Activated CD8-positive, alpha-beta T cell treated with anti-CD3 and anti-CD28 coated beads, Interleukin-2, amount 10 ng/mL, durations not matched to agents 7 days and 5 days (primary cell): ENCODE data around the gene SKIL. TPM values are rescaled to one million over a fixed set of nuclear protein-coding genes. Genes with fewer than 3 reads are reported as not detected.

Experiments used
- ATAC-seq: fragments of 150-1000 bp; cut with Tn5 transposase; one replicate; pipeline ENCODE4 v1.10.0; 2021; ENCODE audit warnings: moderate library complexity
- CTCF ChIA-PET: fragments of 350-600 bp; sonication (Branson Sonifier 250); formaldehyde crosslinking; loops from one replicate; lab custom pipeline; 2021; ENCODE audit warnings: antibody characterized with exemption; lab: Charles Lee
- POLR2A ChIA-PET: fragments of 350-600 bp; sonication (Branson Sonifier 250); formaldehyde crosslinking; loops from one replicate; lab custom pipeline; 2021; ENCODE audit warnings: antibody characterized with exemption; lab: Charles Lee
- DNase-seq: peaks from one replicate; pipeline ENCODE4 v3.0.0-alpha.2; 2020
- H3K27ac Mint-ChIP-seq: one replicate; pipeline ENCODE4 v1.8.0; 2021; ENCODE audit warnings: mild to moderate bottlenecking, mixed read lengths
- H3K27me3 Mint-ChIP-seq: one replicate; pipeline ENCODE4 v1.8.0; 2021; ENCODE audit warnings: low read depth, mixed read lengths
- H3K36me3 Mint-ChIP-seq: one replicate; pipeline ENCODE4 v1.8.0; 2021; ENCODE audit warnings: low read depth, mixed read lengths
- H3K4me1 Mint-ChIP-seq: one replicate; pipeline ENCODE4 v1.8.0; 2021; ENCODE audit warnings: low read depth, mixed read lengths
- H3K4me3 Mint-ChIP-seq: one replicate; pipeline ENCODE4 v1.8.0; 2021; ENCODE audit warnings: mild to moderate bottlenecking, mixed read lengths
- H3K9me3 Mint-ChIP-seq: one replicate; pipeline ENCODE4 v1.8.0; 2022; ENCODE audit warnings: mixed read lengths; ENCODE audit not compliant: insufficient read depth
- total RNA-seq, 2 experiments: library from RNA; stranded (reverse); gene quantifications; one replicate each; pipeline ENCODE4 v1.2.3, GENCODE V29; 2021

Gene SKIL
- total RNA-seq, 2 experiments from 2014 or later = 6.7 to 6.9 TPM

GRCh38 chr3:170367797-170368196 is 10.3 kb downstream of the SKIL start:
- ChIA-PET POLR2A (no interaction called here), CTCF (no interaction called here)
- Mint-ChIP-seq H3K4me1 (peaks cover 9% of the 10 kb centered on the region), H3K27me3 (no peaks in the 10 kb centered on the region), H3K36me3 (peaks cover 15% of the 10 kb centered on the region), H3K9me3 (no peaks in the 10 kb centered on the region), H3K4me3 (no peak overlapping the region), H3K27ac (no peak overlapping the region)
- no peak for DNase-seq
- ATAC-seq = no peak

- H3K9me3 Mint-ChIP-seq = no peaks in the 10 kb centered on the region
- POLR2A ChIA-PET = no interaction called here
- DNase-seq (no peak), ATAC-seq (no peak)
- no peak overlapping the region for H3K4me3 Mint-ChIP-seq
- H3K36me3 Mint-ChIP-seq = peaks cover 11% of the 10 kb centered on the region
- H3K4me1 Mint-ChIP-seq = peaks cover 6% of the 10 kb centered on the region
- H3K27me3 Mint-ChIP-seq = no peaks in the 10 kb centered on the region
- CTCF ChIA-PET = interaction anchor here (0.6 to 1.3 kb wide), 3 partner anchors 8 to 176 kb away, joined by 3 to 4 read pairs (median 3); no protein-coding TSS in a partner anchor
- no peak overlapping the region for H3K27ac Mint-ChIP-seq
These were observed 11.4 kb downstream of the SKIL start for GRCh38 chr3:170368921-170369320.

- Mint-ChIP-seq H3K9me3 (no peaks in the 10 kb centered on the region), H3K4me1 (peaks cover 4% of the 10 kb centered on the region), H3K27me3 (no peaks in the 10 kb centered on the region), H3K36me3 (peaks cover 5% of the 10 kb centered on the region), H3K27ac (no peak overlapping the region), H3K4me3 (no peak overlapping the region)
- ChIA-PET CTCF (no interaction called here), POLR2A (no interaction called here)
- ATAC-seq (no peak), DNase-seq (no peak)
These were observed 14.8 kb downstream of the SKIL start for GRCh38 chr3:170372190-170372879.

- POLR2A ChIA-PET = no interaction called here
These were observed 26.1 kb downstream of the SKIL start for GRCh38 chr3:170383567-170383966.

GRCh38 chr3:170386468-170386867 is 29.0 kb downstream of the SKIL start:
- Mint-ChIP-seq H3K27me3 (no peaks in the 10 kb centered on the region), H3K4me1 (no peaks in the 10 kb centered on the region), H3K27ac (no peak overlapping the region), H3K9me3 (no peaks in the 10 kb centered on the region), H3K4me3 (no peak overlapping the region), H3K36me3 (peaks cover 16% of the 10 kb centered on the region)
- ATAC-seq (no peak), DNase-seq (no peak)
- ChIA-PET POLR2A (no interaction called here), CTCF (interaction anchor here (1.0 kb wide), 1 partner anchor 27 kb away, joined by 3 read pairs; no protein-coding TSS in a partner anchor)

More at GRCh38 chr3:170383567-170383966, 26.1 kb downstream of the SKIL start:
- no peak overlapping the region for H3K27ac Mint-ChIP-seq
- CTCF ChIA-PET = interaction anchor here (0.6 to 1.7 kb wide), 2 partner anchors 30 to 60 kb away, joined by 3 to 5 read pairs; no protein-coding TSS in a partner anchor
- no peak for ATAC-seq
- peaks cover 16% of the 10 kb centered on the region for H3K36me3 Mint-ChIP-seq
- H3K4me1 Mint-ChIP-seq = no peaks in the 10 kb centered on the region
- no peaks in the 10 kb centered on the region for H3K27me3 Mint-ChIP-seq
- DNase-seq = no peak
- H3K4me3 Mint-ChIP-seq = no peak overlapping the region
- no peaks in the 10 kb centered on the region for H3K9me3 Mint-ChIP-seq

DNA sequence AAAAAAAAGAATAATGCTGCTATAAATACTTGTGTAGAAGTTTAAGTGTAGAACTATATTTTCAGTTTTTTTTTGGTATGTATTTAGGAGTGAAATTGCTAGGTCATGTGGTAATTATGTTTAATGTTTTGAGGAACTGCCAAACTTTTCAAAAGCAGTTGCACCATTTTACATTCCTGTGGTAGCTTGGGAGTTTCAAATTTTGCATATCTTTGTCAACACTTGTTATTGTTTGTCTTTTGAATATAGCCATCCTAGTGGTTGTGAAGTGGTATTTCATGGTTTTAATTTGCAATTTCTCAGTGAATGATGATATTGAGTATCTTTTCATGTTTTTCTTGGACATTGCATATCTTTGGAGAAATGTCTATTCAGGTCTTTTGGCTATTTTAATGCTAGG is 30.4 kb downstream of the SKIL start:
- POLR2A ChIA-PET = no interaction called here
- CTCF ChIA-PET = no interaction called here
- Mint-ChIP-seq H3K9me3 (no peaks in the 10 kb centered on the region), H3K4me3 (no peak overlapping the region), H3K27ac (no peak overlapping the region), H3K27me3 (no peaks in the 10 kb centered on the region), H3K4me1 (no peaks in the 10 kb centered on the region), H3K36me3 (peaks cover 16% of the 10 kb centered on the region)
- ATAC-seq = no peak
- no peak for DNase-seq

- Mint-ChIP-seq H3K36me3 (peaks cover 11% of the 10 kb centered on the region), H3K9me3 (no peaks in the 10 kb centered on the region), H3K27me3 (no peaks in the 10 kb centered on the region), H3K27ac (no peak overlapping the region), H3K4me3 (no peak overlapping the region), H3K4me1 (no peaks in the 10 kb centered on the region)
- DNase-seq = no peak
- ChIA-PET POLR2A (no interaction called here), CTCF (interaction anchor here (0.7 kb wide), 1 partner anchor 21 kb away, joined by 3 read pairs; no protein-coding TSS in a partner anchor)
- ATAC-seq = no peak
These were observed 33.6 kb downstream of the SKIL start for GRCh38 chr3:170391108-170391507.

DNA sequence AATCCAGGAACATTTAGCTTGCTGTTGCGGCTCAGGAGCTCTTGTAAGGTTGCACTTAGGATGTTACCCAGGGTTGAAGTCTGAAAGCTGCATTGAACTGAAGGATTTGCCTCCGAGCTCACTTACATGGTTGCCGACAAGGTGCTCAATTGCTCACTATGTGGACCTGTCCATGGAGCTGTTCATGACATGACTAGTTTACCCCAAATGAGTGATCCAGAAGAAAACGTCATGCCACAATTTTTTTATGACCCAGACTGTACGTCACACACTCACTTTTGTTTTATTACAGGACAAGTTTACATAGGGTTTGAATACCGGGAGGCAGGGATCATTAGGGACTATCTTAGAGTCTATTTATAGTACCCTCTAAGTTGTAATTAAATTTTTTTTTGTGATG is 40.2 kb downstream of the SKIL start:
- no peak overlapping the region for H3K4me3 Mint-ChIP-seq
- H3K36me3 Mint-ChIP-seq = no peaks in the 10 kb centered on the region
- H3K4me1 Mint-ChIP-seq = no peaks in the 10 kb centered on the region
- no peak for ATAC-seq
- CTCF ChIA-PET = interaction anchor here (0.9 to 3.6 kb wide), 3 partner anchors 10 to 16 kb away, joined by 3 to 13 read pairs (median 5); no protein-coding TSS in a partner anchor
- H3K27me3 Mint-ChIP-seq = no peaks in the 10 kb centered on the region
- POLR2A ChIA-PET = interaction anchor here (0.5 to 1.1 kb wide), 2 partner anchors 16 to 98 kb away, joined by 3 read pairs; no protein-coding TSS in a partner anchor
- DNase-seq = no peak
- H3K9me3 Mint-ChIP-seq = no peaks in the 10 kb centered on the region
- no peak overlapping the region for H3K27ac Mint-ChIP-seq

DNA sequence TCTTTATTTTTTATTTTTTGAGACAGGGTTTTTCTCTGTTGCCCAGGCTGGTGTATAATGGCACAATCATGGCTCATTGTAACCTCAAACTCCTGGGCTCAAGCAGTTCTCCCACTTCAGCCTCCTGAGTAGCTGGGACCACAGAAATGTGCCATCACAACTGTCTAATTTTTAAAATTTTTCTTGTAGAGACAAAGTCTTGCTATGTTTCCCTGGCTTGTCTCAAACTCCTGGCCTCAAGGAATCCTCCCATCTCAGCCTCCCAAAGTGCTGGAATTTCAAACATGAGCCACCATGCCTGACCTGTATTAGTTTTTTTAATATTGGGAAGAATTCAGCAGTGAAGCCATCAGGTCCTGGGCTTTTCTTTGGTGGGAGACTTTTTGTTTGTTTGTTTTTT is 47.6 kb downstream of the SKIL start:
- DNase-seq (no peak), ATAC-seq (no peak)
- Mint-ChIP-seq H3K4me3 (no peak overlapping the region), H3K9me3 (no peaks in the 10 kb centered on the region), H3K36me3 (no peaks in the 10 kb centered on the region), H3K4me1 (no peaks in the 10 kb centered on the region), H3K27me3 (no peaks in the 10 kb centered on the region), H3K27ac (no peak overlapping the region)
- CTCF ChIA-PET = no interaction called here
- POLR2A ChIA-PET = no interaction called here

DNA sequence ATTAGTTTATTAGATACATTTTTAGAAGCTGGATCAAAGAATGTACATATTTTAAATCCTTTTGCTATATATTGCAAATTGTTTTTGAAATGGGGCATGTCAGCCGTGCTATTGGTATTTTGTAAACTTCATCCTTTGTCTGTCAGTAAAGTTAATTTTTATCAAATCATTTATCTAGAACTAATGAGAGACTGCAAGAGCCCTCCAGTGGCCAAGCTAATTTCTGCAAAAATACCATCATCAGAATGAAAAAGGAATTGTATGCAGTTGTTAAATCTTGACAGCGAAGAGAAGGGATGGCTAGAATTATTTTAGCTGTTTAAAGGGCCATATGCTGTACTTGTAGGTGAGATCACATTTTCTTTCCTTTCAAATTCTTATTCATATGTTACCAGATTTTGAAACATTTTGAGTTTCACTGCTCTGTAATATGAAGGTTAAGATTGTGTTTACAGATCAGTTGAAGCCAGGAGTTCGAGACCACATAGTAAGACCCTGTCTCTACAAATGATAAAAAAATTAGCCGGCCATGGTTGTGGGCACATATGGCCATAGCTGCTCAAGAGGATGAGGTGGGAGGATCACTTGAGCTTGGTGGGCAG is 53.0 kb downstream of the SKIL start:
- Mint-ChIP-seq H3K27me3 (peaks cover 2% of the 10 kb centered on the region), H3K36me3 (no peaks in the 10 kb centered on the region), H3K4me3 (no peak overlapping the region), H3K9me3 (no peaks in the 10 kb centered on the region), H3K4me1 (no peaks in the 10 kb centered on the region), H3K27ac (no peak overlapping the region)
- ATAC-seq = no peak
- DNase-seq = no peak
- CTCF ChIA-PET = interaction anchor here (0.7 to 10.2 kb wide), 8 partner anchors 13 to 547 kb away, joined by 3 to 138 read pairs (median 6); no protein-coding TSS in a partner anchor
- POLR2A ChIA-PET = no interaction called here

GRCh38 chr3:170413291-170413690 is 55.8 kb downstream of the SKIL start:
- no peaks in the 10 kb centered on the region for H3K9me3 Mint-ChIP-seq
- POLR2A ChIA-PET = interaction anchor here (1.6 kb wide), 1 partner anchor 56 kb away, joined by 3 read pairs; the partner anchor contains the start of gene SKIL
- H3K27me3 Mint-ChIP-seq = peaks cover 20% of the 10 kb centered on the region

More at GRCh38 chr3:170413291-170413690, 55.8 kb downstream of the SKIL start:
- ATAC-seq = no peak
- CTCF ChIA-PET = interaction anchor here (0.7 to 10.2 kb wide), 26 partner anchors 11 to 399 kb away, joined by 3 to 138 read pairs (median 4); no protein-coding TSS in a partner anchor
- Mint-ChIP-seq H3K4me1 (peaks cover 2% of the 10 kb centered on the region), H3K27ac (no peak overlapping the region), H3K4me3 (no peak overlapping the region), H3K36me3 (peaks cover 2% of the 10 kb centered on the region)
- no peak for DNase-seq
